ENCODE data around the gene KCNK5.

Gene KCNK5

GRCh38 chr6:39199231-39199940, 29.9 kb downstream of the KCNK5 start:
- no peak overlapping the region for H3K4me3 ChIP-seq
- no peak for DNase-seq (ENCODE audit: low spot score)
- TF ChIP-seq CTCF (IDR thresholded peaks at IDR 0.05), result no peak
- no peak overlapping the region for H3K27ac ChIP-seq

GRCh38 chr6:39198528-39198927, 30.7 kb downstream of the KCNK5 start:
- no peak overlapping the region for H3K27ac ChIP-seq
- no peak for TF ChIP-seq CTCF (IDR thresholded peaks at IDR 0.05)
- H3K4me3 ChIP-seq, result no peak overlapping the region
- DNase-seq (ENCODE audit: low spot score), result no peak

- no peak for TF ChIP-seq CTCF (IDR thresholded peaks at IDR 0.05)
- DNase-seq (ENCODE audit: low spot score), result no peak
- no peak overlapping the region for H3K27ac ChIP-seq
Measured at GRCh38 chr6:39197922-39198500, 31.3 kb downstream of the KCNK5 start.

GRCh38 chr6:39197521-39197920, 31.8 kb downstream of the KCNK5 start:
- no peak for TF ChIP-seq CTCF (IDR thresholded peaks at IDR 0.05)
- Histone ChIP-seq H3K27ac (no peak overlapping the region), H3K4me3 (no peak overlapping the region)
- DNase-seq (ENCODE audit: low spot score), result no peak

More at GRCh38 chr6:39197922-39198500, 31.3 kb downstream of the KCNK5 start:
- no peak overlapping the region for H3K4me3 ChIP-seq

- no peak for DNase-seq (ENCODE audit: low spot score)
Measured at GRCh38 chr6:39196673-39197091, 32.6 kb downstream of the KCNK5 start.

GRCh38 chr6:39195792-39196385, 33.4 kb downstream of the KCNK5 start:
- no peak overlapping the region for H3K4me3 ChIP-seq
- no peak for TF ChIP-seq CTCF (IDR thresholded peaks at IDR 0.05)
- H3K27ac ChIP-seq, result no peak overlapping the region
- no peak for DNase-seq (ENCODE audit: low spot score)

More at GRCh38 chr6:39196673-39197091, 32.6 kb downstream of the KCNK5 start:
- Histone ChIP-seq H3K4me3 (no peak overlapping the region), H3K27ac (no peak overlapping the region)
- TF ChIP-seq CTCF (IDR thresholded peaks at IDR 0.05), result no peak
